K562 (cell line): ENCODE data around the gene MESP1. TPM values are rescaled to one million over a fixed set of nuclear protein-coding genes. Genes with fewer than 3 reads are reported as not detected.

ENCODE experiments used
- ATAC-seq: fragments of 200-7000 bp; cut with Tn5 transposase; 3 replicates; pipeline ENCODE4 v1.9.1; 2020; ENCODE audit warnings: moderate library complexity
- BruUV-seq: library from RNA; stranded (reverse); fragments of 400-500 nt; replicated peaks from 2 replicates; lab custom pipeline; 2021; lab: Mats Ljungman, UMichigan
- CTCF ChIA-PET: fragments of 300-600 bp; formaldehyde crosslinking; extraction: SDS; loops from one replicate; lab custom pipeline; 2021; ENCODE audit warnings: low intra/inter-chr PET ratio; lab: Yijun Ruan, JAX
- POLR2A ChIA-PET: fragments of 300-600, 350-650 bp; sonication (Branson Sonifier 250); formaldehyde crosslinking; extraction: SDS; loops from one replicate; lab custom pipeline; 2021; ENCODE audit warnings: antibody characterized with exemption, inconsistent platforms; lab: Yijun Ruan, JAX
- DNase-seq, 4 experiments: peaks; one replicate each; pipeline versions ENCODE4 v3.0.0 to v3.0.0-alpha.2; 2011 to 2018; ENCODE audit warnings: low spot score in 3 of 4, mixed read lengths in 3 of 4; ENCODE audit errors: extremely low read depth in 1 of 4
- FAIRE-seq: peaks from 2 replicates; lab custom pipeline; 2011; peaks lifted over from hg19 to GRCh38; lab: Jason Lieb, UNC
- H2AFZ ChIP-seq: 2 replicates; pipeline ENCODE4 v1.6.0; 2011; ENCODE audit warnings: low read depth, low read length, control low read depth, inconsistent platforms
- H3K27ac ChIP-seq: fragments of 200-600 bp; 3 replicates; pipeline ENCODE4 v1.8.0; 2011; ENCODE audit warnings: low read depth, mild to moderate bottlenecking, control low read depth, inconsistent platforms, low read length, moderate library complexity, mixed read lengths; ENCODE audit errors: extremely low read depth
- H3K27me3 ChIP-seq, 2 experiments: fragments of 300-600 bp in 1 of 2; 2 replicates in 1 of 2; 3 replicates in 1 of 2; pipeline versions ENCODE4 v1.6.0 to v1.8.0; 2011; ENCODE audit warnings: inconsistent platforms in 2 of 2, low read length in 2 of 2, mild to moderate bottlenecking in 1 of 2, mixed read lengths in 1 of 2, moderate library complexity in 1 of 2; ENCODE audit not compliant: control insufficient read depth in 2 of 2, insufficient read depth in 2 of 2
- H3K36me3 ChIP-seq: fragments of 300-600 bp; 3 replicates; pipeline ENCODE4 v1.8.0; 2011; ENCODE audit warnings: mild to moderate bottlenecking, low read length, inconsistent platforms; ENCODE audit not compliant: control insufficient read depth, insufficient read depth
- H3K4me1 ChIP-seq, 2 experiments: fragments of 200-600 bp in 1 of 2; replicated peaks in 1 of 2; 2 replicates in 1 of 2; 3 replicates in 1 of 2; pipeline versions ENCODE4 v1.5.1 to v1.8.0; 2011; ENCODE audit warnings: inconsistent platforms in 2 of 2, low read length in 2 of 2, mild to moderate bottlenecking in 1 of 2, mixed read lengths in 1 of 2, moderate library complexity in 1 of 2; ENCODE audit not compliant: control insufficient read depth in 2 of 2, insufficient read depth in 2 of 2
- H3K4me2 ChIP-seq: 2 replicates; pipeline ENCODE4 v1.6.1; 2011; ENCODE audit warnings: low read length, control low read depth, inconsistent platforms, mixed read lengths; ENCODE audit not compliant: insufficient read depth
- H3K4me3 ChIP-seq: fragments of 200-600 bp; sonication (generic), shearing (Covaris generic); 2 replicates; pipeline ENCODE4 v1.5.1; 2016; ENCODE audit warnings: control low read depth, inconsistent platforms
- H3K79me2 ChIP-seq: fragments of 200-600 bp; 3 replicates; pipeline ENCODE4 v1.8.0; 2011; ENCODE audit warnings: low read length, inconsistent platforms; ENCODE audit not compliant: control insufficient read depth, insufficient read depth
- H3K9ac ChIP-seq, 2 experiments: 2 replicates each; pipeline versions ENCODE4 v1.6.0 to v1.6.1; 2011; ENCODE audit warnings: low read depth in 2 of 2, low read length in 2 of 2, control low read depth in 1 of 2, inconsistent platforms in 1 of 2, mild to moderate bottlenecking in 1 of 2, mixed read lengths in 1 of 2; ENCODE audit not compliant: insufficient read depth in 1 of 2
- H3K9me1 ChIP-seq: one replicate; pipeline ENCODE4 v1.6.0; 2011; ENCODE audit warnings: inconsistent platforms, mild to moderate bottlenecking, low read length, moderate library complexity; ENCODE audit not compliant: control insufficient read depth, insufficient read depth
- H3K9me3 ChIP-seq: replicated peaks from 2 replicates; pipeline ENCODE4 v1.5.1; 2011; ENCODE audit warnings: low read depth, low read length, inconsistent platforms; ENCODE audit not compliant: control insufficient read depth, insufficient read depth
- H4K20me1 ChIP-seq: replicated peaks from 2 replicates; pipeline ENCODE4 v1.6.1; 2011; ENCODE audit warnings: low read length, inconsistent platforms, mixed read lengths; ENCODE audit not compliant: control insufficient read depth, insufficient read depth
- ARID4B ChIP-seq: sonication (generic); formaldehyde crosslinking; IDR thresholded peaks from 2 replicates; pipeline ENCODE4 v1.8.0; 2022; ENCODE audit warnings: mild to moderate bottlenecking, missing genetic modification reagents
- ATF3 ChIP-seq, 2 experiments: fragments of 450-650 bp in 1 of 2; sonication (generic) in 1 of 2; formaldehyde crosslinking in 1 of 2; IDR thresholded peaks in 1 of 2; conservative IDR thresholded peaks in 1 of 2; 2 replicates each; pipeline versions ENCODE4 v1.6.1 to v1.8.1; 2016 to 2023; ENCODE audit warnings: mild to moderate bottlenecking in 2 of 2, moderate library complexity in 2 of 2, inconsistent platforms in 1 of 2, missing genetic modification reagents in 1 of 2
- ELF2 ChIP-seq: fragments of 250-450 bp; sonication (Bioruptor Pico); IDR thresholded peaks from 2 replicates; pipeline ENCODE4 v1.5.0; 2021; ENCODE audit warnings: mild to moderate bottlenecking
- NFRKB ChIP-seq: fragments of 450-650 bp; IDR thresholded peaks from 2 replicates; pipeline ENCODE4 v1.6.1; 2016; ENCODE audit warnings: low read depth
- WGBS: fragments of 100-300 bp; shearing (Covaris generic); methylation state at CpG from one replicate; pipeline ENCODE4 v1.1.6; 2016; ENCODE audit warnings: low coverage, mixed read lengths; ENCODE audit not compliant: insufficient coverage; ENCODE audit errors: missing lambda C conversion rate; 5-methylcytosine and 5-hydroxymethylcytosine counted together
- in situ Hi-C: fragments of 300-500 bp; cut with MboI; formaldehyde crosslinking; loops from 4 replicates; pipeline ENCODE4 v1.15.0; 2018; ENCODE audit warnings: inconsistent platforms, mixed read lengths
- intact Hi-C: fragments of 100-400 bp; cut with micrococcal nuclease; formaldehyde crosslinking; loops from 2 replicates; pipeline ENCODE4 v1.14.2; 2022
- polyA plus RNA-seq, 8 experiments: library from polyadenylated mRNA; depleted of rRNA in 4 of 8; stranded (reverse) in 5 of 8; unstranded in 3 of 8; fragments of >200 nt; fragmentation: Nextera tagmentation in 2 of 8; fragmentation: Illumina TruSeq in 1 of 8; extraction: Ambion mirVana in 2 of 8; extraction: Trizol in 1 of 8; gene quantifications; 2 replicates each; pipeline versions ENCODE4 v1.2.1 to v1.2.3, GENCODE V29; 2011 to 2014; ENCODE audit warnings: inconsistent platforms in 1 of 8, missing spikeins in 1 of 8
- total RNA-seq, 7 experiments: library from RNA; depleted of rRNA in 6 of 7; stranded (reverse); fragments of >200 nt in 6 of 7; fragmentation: Illumina TruSeq in 2 of 7; extraction: Trizol in 2 of 7; gene quantifications; 2 replicates each; pipeline versions ENCODE4 v1.2.1 to v1.2.3, GENCODE V29; 2011 to 2021; ENCODE audit warnings: low replicate concordance in 1 of 7

MESP1 gene
- total and polyA plus RNA-seq, 9 of the 15 experiments (the other 6 are each of a cell fraction or from before 2014, with no cell fraction given): 0.14 to 1.1 (median 0.36) TPM; not detected in 4

- no TSS peak for BruUV-seq
- peak overlapping the region in 1 of 2 experiments; percentile 90; a peak in 2 of 4 replicates for H3K9ac ChIP-seq
- WGBS: 84% methylated on average over 22 of the region's 25 CpGs
- DNase-seq: no peak
- no peak for FAIRE-seq
- no peaks in the 10 kb centered on the region for H3K79me2 ChIP-seq
- no peak overlapping the region for H3K4me3 ChIP-seq
- TF ChIP-seq ARID4B (0 out of 2 replicates have a peak, but pooled peaks have one; percentile 7), ATF3 (IDR thresholded peaks at IDR 0.05) (peak; percentile 46), ATF3 (CRISPR knock-in tag; conservative IDR thresholded peaks at IDR 0.05) (no peak), ELF2 (CRISPR knock-in tag) (no peak), NFRKB (no peak)
- H2AFZ ChIP-seq: peak overlapping the region; percentile 98; the same call in 1 of the 2 replicates
- H3K9me1 ChIP-seq: peaks cover 3% of the 10 kb centered on the region
- H3K4me1 ChIP-seq: peaks cover 24 to 37% of the 10 kb centered on the region in 2 experiments
- ChIA-PET POLR2A (no interaction called here), CTCF (interaction anchor here (0.7 kb wide), 1 partner anchor 9 kb away, joined by 3 read pairs; no protein-coding TSS in a partner anchor)
- H3K4me2 ChIP-seq: no peak overlapping the region
- in situ Hi-C loops: no loop called here
- intact Hi-C loops: no loop called here
- no peaks in the 10 kb centered on the region for H3K9me3 ChIP-seq
- H3K36me3 ChIP-seq: no peaks in the 10 kb centered on the region
- no peaks in the 10 kb centered on the region for H4K20me1 ChIP-seq
- no peaks in the 10 kb centered on the region for H3K27me3 ChIP-seq
- no peak for ATAC-seq
- H3K27ac ChIP-seq: no peak overlapping the region
Measured at GRCh38 chr15:89777073-89777751, 26.2 kb upstream of the MESP1 start.
